A673 (cell line): ENCODE data around the gene AGBL3. TPM values are rescaled to one million over a fixed set of nuclear protein-coding genes. Genes with fewer than 3 reads are reported as not detected.

Experiments used
- BruUV-seq: library from RNA; stranded (reverse); fragments of 400-500 nt; replicated peaks from 2 replicates; lab custom pipeline; 2021; lab: Mats Ljungman, UMichigan
- CTCF ChIA-PET: fragments of 300-600 bp; sonication (Branson Sonifier 250); formaldehyde crosslinking; loops from one replicate; lab custom pipeline; 2022; ENCODE audit warnings: antibody characterized with exemption; lab: Charles Lee
- POLR2A ChIA-PET: fragments of 300-600 bp; sonication (Branson Sonifier 250); formaldehyde crosslinking; loops from one replicate; lab custom pipeline; 2022; ENCODE audit warnings: antibody characterized with exemption; ENCODE audit not compliant: low non-redundant PET; lab: Charles Lee
- DNase-seq: peaks from one replicate; pipeline ENCODE4 v3.0.0-alpha.2; 2015; ENCODE audit warnings: low spot score
- H3K27ac ChIP-seq: fragments of 200-600 bp; sonication (generic); 2 replicates; pipeline ENCODE4 v1.5.1; 2016; ENCODE audit warnings: mixed run types, low read depth, mild to moderate bottlenecking, mixed read lengths, antibody characterized with exemption, low read length; ENCODE audit not compliant: poor library complexity, severe bottlenecking
- H3K27me3 ChIP-seq: fragments of 200-600 bp; sonication (generic); replicated peaks from 2 replicates; pipeline ENCODE4 v1.6.1; 2017; ENCODE audit warnings: mixed run types, low read depth, mild to moderate bottlenecking, mixed read lengths, antibody characterized with exemption, low read length; ENCODE audit not compliant: insufficient read depth, poor library complexity
- H3K36me3 ChIP-seq: fragments of 200-600 bp; sonication (generic); 2 replicates; pipeline ENCODE4 v1.6.1; 2016; ENCODE audit warnings: mixed run types, mild to moderate bottlenecking, mixed read lengths, antibody characterized with exemption, low read length; ENCODE audit not compliant: insufficient read depth, poor library complexity, severe bottlenecking
- H3K4me1 ChIP-seq: fragments of 200-600 bp; sonication (generic); 2 replicates; pipeline ENCODE4 v1.6.1; 2017; ENCODE audit warnings: mixed run types, mild to moderate bottlenecking, mixed read lengths, antibody characterized with exemption, low read length; ENCODE audit not compliant: insufficient read depth, poor library complexity, severe bottlenecking
- H3K4me3 ChIP-seq: fragments of 200-600 bp; sonication (generic); 2 replicates; pipeline ENCODE4 v1.5.1; 2016; ENCODE audit warnings: low read depth, mixed run types, mild to moderate bottlenecking, mixed read lengths, low read length; ENCODE audit not compliant: poor library complexity, severe bottlenecking
- H3K9me3 ChIP-seq: fragments of 200-600 bp; sonication (generic); 2 replicates; pipeline ENCODE4 v1.6.1; 2016; ENCODE audit warnings: mixed run types, low read depth, mild to moderate bottlenecking, mixed read lengths, antibody characterized with exemption, low read length; ENCODE audit not compliant: poor library complexity, severe bottlenecking
- CTCF ChIP-seq: fragments of 300-800, 200-600 bp; sonication (generic); conservative IDR thresholded peaks from 2 replicates; pipeline ENCODE4 v1.5.1; 2017; ENCODE audit warnings: low read depth, mild to moderate bottlenecking, antibody characterized with exemption, low read length, moderate library complexity, mixed read lengths
- EZH2 ChIP-seq: fragments of 200-600 bp; sonication (generic); IDR thresholded peaks from 2 replicates; pipeline ENCODE4 v1.6.1; 2017; ENCODE audit warnings: borderline replicate concordance, low read depth, mild to moderate bottlenecking, mixed read lengths, antibody characterized with exemption, low read length; ENCODE audit not compliant: poor library complexity, severe bottlenecking
- intact Hi-C: fragments of 100-400 bp; cut with micrococcal nuclease; formaldehyde crosslinking; loops from one replicate; pipeline ENCODE4 v1.10.0; 2022; ENCODE audit not compliant: unreplicated experiment
- total RNA-seq: library from RNA; stranded (reverse); gene quantifications from 2 replicates; pipeline ENCODE4 v1.2.3, GENCODE V29; 2021

AGBL3 gene
- total RNA-seq, 1 experiment from 2014 or later: 2.9 TPM

GRCh38 chr7:134997214-134997885 is 11.0 kb downstream of the AGBL3 start:
- intact Hi-C loops: no loop called here
- CTCF ChIA-PET: no interaction called here
- POLR2A ChIA-PET: no interaction called here

GRCh38 chr7:134999136-134999535 is 12.8 kb downstream of the AGBL3 start:
- no peaks in the 10 kb centered on the region for H3K27me3 ChIP-seq
- ChIA-PET POLR2A (no interaction called here), CTCF (no interaction called here)
- no peaks in the 10 kb centered on the region for H3K4me1 ChIP-seq
- intact Hi-C loops: no loop called here
- no peak overlapping the region for H3K27ac ChIP-seq
- H3K9me3 ChIP-seq: no peaks in the 10 kb centered on the region
- no peaks in the 10 kb centered on the region for H3K36me3 ChIP-seq
- TF ChIP-seq EZH2: no peak
- no peak for TF ChIP-seq CTCF
- DNase-seq: no peak
- no TSS peak for BruUV-seq
- no peak overlapping the region for H3K4me3 ChIP-seq

More at GRCh38 chr7:134997214-134997885, 11.0 kb downstream of the AGBL3 start:
- Histone ChIP-seq H3K27me3 (no peaks in the 10 kb centered on the region), H3K36me3 (no peaks in the 10 kb centered on the region), H3K4me3 (no peak overlapping the region), H3K9me3 (no peaks in the 10 kb centered on the region), H3K4me1 (no peaks in the 10 kb centered on the region), H3K27ac (no peak overlapping the region)
- TF ChIP-seq EZH2: no peak
- TF ChIP-seq CTCF: no peak
- BruUV-seq: no TSS peak
- DNase-seq: no peak

GRCh38 chr7:135001390-135002165 is 15.3 kb downstream of the AGBL3 start:
- Histone ChIP-seq H3K27ac (no peak overlapping the region), H3K27me3 (no peaks in the 10 kb centered on the region), H3K36me3 (no peaks in the 10 kb centered on the region), H3K4me3 (no peak overlapping the region), H3K9me3 (no peaks in the 10 kb centered on the region), H3K4me1 (no peaks in the 10 kb centered on the region)
- DNase-seq: no peak
- no TSS peak for BruUV-seq
- CTCF ChIA-PET: no interaction called here
- POLR2A ChIA-PET: interaction anchor here (0.6 kb wide), 1 partner anchor 26 kb away, joined by 4 read pairs; no protein-coding TSS in a partner anchor
- no peak for TF ChIP-seq EZH2
- TF ChIP-seq CTCF: no peak
- intact Hi-C loops: no loop called here
